Neural progenitor cell (in vitro differentiated cells): ENCODE measurements around the gene DOCK10. TPM values are rescaled to one million over a fixed set of nuclear protein-coding genes. Genes with fewer than 3 reads are reported as not detected.

ENCODE experiments used
- DNase-seq: peaks from one replicate; pipeline ENCODE4 v3.0.0-alpha.2; 2016; ENCODE audit warnings: low spot score
- H2AFZ ChIP-seq: fragments of 200-600 bp; sonication (generic); replicated peaks from 2 replicates; pipeline ENCODE4 v1.6.1; 2016; ENCODE audit warnings: antibody characterized with exemption
- H3F3A ChIP-seq: fragments of 200-600 bp; sonication (generic); 2 replicates; pipeline ENCODE4 v1.6.1; 2016; ENCODE audit warnings: antibody characterized with exemption, low read depth
- H3K27ac ChIP-seq: fragments of 200-600 bp; sonication (generic); 2 replicates; pipeline ENCODE4 v1.5.1; 2016; ENCODE audit warnings: mild to moderate bottlenecking
- H3K27me3 ChIP-seq: fragments of 200-600 bp; sonication (generic); 2 replicates; pipeline ENCODE4 v1.6.1; 2016; ENCODE audit warnings: mild to moderate bottlenecking, moderate library complexity
- H3K36me3 ChIP-seq: fragments of 200-600 bp; sonication (generic); 2 replicates; pipeline ENCODE4 v1.5.1; 2016
- H3K4me1 ChIP-seq: fragments of 200-600 bp; sonication (generic); 2 replicates; pipeline ENCODE4 v1.6.1; 2016; ENCODE audit warnings: mixed run types
- H3K4me2 ChIP-seq: fragments of 200-600 bp; sonication (generic); 2 replicates; pipeline ENCODE4 v1.6.1; 2016
- H3K4me3 ChIP-seq: fragments of 200-600 bp; sonication (generic); 2 replicates; pipeline ENCODE4 v1.5.1; 2016
- H3K79me2 ChIP-seq: fragments of 200-600 bp; sonication (generic); 2 replicates; pipeline ENCODE4 v1.6.1; 2016; ENCODE audit warnings: low read depth
- H3K9ac ChIP-seq: fragments of 200-600 bp; sonication (generic); 2 replicates; pipeline ENCODE4 v1.6.1; 2016
- H3K9me3 ChIP-seq: fragments of 200-600 bp; sonication (generic); 2 replicates; pipeline ENCODE4 v1.5.1; 2016; ENCODE audit warnings: low read depth
- H4K20me1 ChIP-seq: fragments of 200-600 bp; sonication (generic); 2 replicates; pipeline ENCODE4 v1.6.1; 2016; ENCODE audit warnings: low read depth
- H3K27ac Mint-ChIP-seq: 3 replicates; pipeline ENCODE4 v1.8.0; 2021; ENCODE audit warnings: mixed read lengths
- H3K27me3 Mint-ChIP-seq: 2 replicates; pipeline ENCODE4 v1.8.0; 2022; ENCODE audit warnings: low read depth, mild to moderate bottlenecking, inconsistent platforms, moderate library complexity, mixed read lengths; ENCODE audit not compliant: insufficient read depth
- H3K36me3 Mint-ChIP-seq: 3 replicates; pipeline ENCODE4 v1.8.0; 2021; ENCODE audit warnings: mixed read lengths
- H3K4me1 Mint-ChIP-seq: 3 replicates; pipeline ENCODE4 v1.8.0; 2021; ENCODE audit warnings: mixed read lengths
- H3K4me3 Mint-ChIP-seq: 3 replicates; pipeline ENCODE4 v1.8.0; 2021; ENCODE audit warnings: mild to moderate bottlenecking, moderate library complexity, mixed read lengths
- H3K9me3 Mint-ChIP-seq: 3 replicates; pipeline ENCODE4 v1.8.0; 2020; ENCODE audit warnings: mixed read lengths
- CTCF ChIP-seq: fragments of 200-600 bp; sonication (generic); IDR thresholded peaks from 2 replicates; pipeline ENCODE4 v1.5.1; 2017; ENCODE audit warnings: antibody characterized with exemption, mild to moderate bottlenecking
- EZH2 ChIP-seq: fragments of 200-600 bp; sonication (generic); IDR thresholded peaks from 2 replicates; pipeline ENCODE4 v1.6.1; 2017; ENCODE audit warnings: antibody characterized with exemption, mild to moderate bottlenecking, moderate library complexity
- EZH2phosphoT487 ChIP-seq: fragments of 200-600 bp; sonication (generic); IDR thresholded peaks from 2 replicates; pipeline ENCODE4 v1.6.1; 2017; ENCODE audit warnings: antibody characterized with exemption
- total RNA-seq: library from RNA; depleted of rRNA; stranded (reverse); fragments of >200 nt; gene quantifications from 2 replicates; pipeline ENCODE4 v1.2.3, GENCODE V29; 2015; ENCODE audit warnings: low replicate concordance

Gene DOCK10
- total RNA-seq, 1 donor from 2014 or later, result 1.1 TPM

GRCh38 chr2:224847381-224847780 lies 194.9 kb downstream of the DOCK10 start:
- Histone ChIP-seq H3K79me2 (no peaks in the 10 kb centered on the region), H4K20me1 (no peaks in the 10 kb centered on the region), H3K36me3 (no peaks in the 10 kb centered on the region), H3K27ac (no peak overlapping the region), H3K4me2 (no peak overlapping the region), H3K27me3 (no peaks in the 10 kb centered on the region), H3K9me3 (no peaks in the 10 kb centered on the region), H3F3A (no peaks in the 10 kb centered on the region), H3K4me3 (no peak overlapping the region), H3K9ac (no peak overlapping the region), H3K4me1 (no peaks in the 10 kb centered on the region), H2AFZ (no peak overlapping the region)
- Mint-ChIP-seq H3K4me1 (peaks cover 3% of the 10 kb centered on the region), H3K36me3 (peaks cover 12% of the 10 kb centered on the region), H3K4me3 (no peak overlapping the region), H3K27ac (no peak overlapping the region), H3K9me3 (no peaks in the 10 kb centered on the region), H3K27me3 (peaks cover 3% of the 10 kb centered on the region)
- no peak for DNase-seq
- TF ChIP-seq CTCF, result no peak
- no peak for TF ChIP-seq EZH2
- no peak for TF ChIP-seq EZH2phosphoT487

- H3K4me2 ChIP-seq, result no peak overlapping the region
- H3K27ac Mint-ChIP-seq, result no peak overlapping the region
Measured at GRCh38 chr2:224846686-224847085, 195.6 kb downstream of the DOCK10 start.

GRCh38 chr2:224846161-224846560 lies 196.1 kb downstream of the DOCK10 start:
- Mint-ChIP-seq H3K36me3 (peaks cover 12% of the 10 kb centered on the region), H3K9me3 (no peaks in the 10 kb centered on the region), H3K27ac (no peak overlapping the region), H3K4me3 (no peak overlapping the region), H3K27me3 (no peaks in the 10 kb centered on the region), H3K4me1 (peaks cover 5% of the 10 kb centered on the region)
- H3K27me3 ChIP-seq, result no peaks in the 10 kb centered on the region
- no peak for TF ChIP-seq EZH2phosphoT487
- no peak for TF ChIP-seq CTCF
- TF ChIP-seq EZH2, result no peak
- no peaks in the 10 kb centered on the region for H3K79me2 ChIP-seq
- no peak overlapping the region for H2AFZ ChIP-seq
- no peak overlapping the region for H3K4me3 ChIP-seq
- no peak overlapping the region for H3K4me2 ChIP-seq
- H3K9me3 ChIP-seq, result no peaks in the 10 kb centered on the region
- peaks cover 9% of the 10 kb centered on the region for H3K4me1 ChIP-seq
- no peaks in the 10 kb centered on the region for H3K36me3 ChIP-seq
- H3K27ac ChIP-seq, result no peak overlapping the region
- DNase-seq, result no peak
- no peaks in the 10 kb centered on the region for H4K20me1 ChIP-seq
- H3K9ac ChIP-seq, result no peak overlapping the region
- H3F3A ChIP-seq, result no peaks in the 10 kb centered on the region

More at GRCh38 chr2:224846686-224847085, 195.6 kb downstream of the DOCK10 start:
- Histone ChIP-seq H4K20me1 (no peaks in the 10 kb centered on the region), H3K27ac (no peak overlapping the region), H3K4me1 (peaks cover 6% of the 10 kb centered on the region), H3K36me3 (no peaks in the 10 kb centered on the region), H3K9me3 (no peaks in the 10 kb centered on the region), H3K4me3 (no peak overlapping the region), H3F3A (no peaks in the 10 kb centered on the region), H2AFZ (no peak overlapping the region), H3K9ac (no peak overlapping the region), H3K79me2 (no peaks in the 10 kb centered on the region), H3K27me3 (no peaks in the 10 kb centered on the region)
- H3K36me3 Mint-ChIP-seq, result peaks cover 12% of the 10 kb centered on the region
- H3K9me3 Mint-ChIP-seq, result no peaks in the 10 kb centered on the region
- no peak overlapping the region for H3K4me3 Mint-ChIP-seq
- no peaks in the 10 kb centered on the region for H3K27me3 Mint-ChIP-seq
- DNase-seq, result no peak
- TF ChIP-seq EZH2 (no peak), EZH2phosphoT487 (no peak), CTCF (no peak)
- peaks cover 3% of the 10 kb centered on the region for H3K4me1 Mint-ChIP-seq
